ENCODE data around the gene CRMP1.

GRCh38 chr4:5893591-5893990, 705 bp upstream of the CRMP1 start:
- TF ChIP-seq ZNF274 (IDR thresholded peaks at IDR 0.05; ENCODE audit: low read depth, low read length) (no peak), SUZ12 (IDR thresholded peaks at IDR 0.05; ENCODE audit: extremely low read depth, insufficient read depth, insufficient read length) (no peak), YY1 (IDR thresholded peaks at IDR 0.05; ENCODE audit: insufficient read depth, insufficient read length) (no peak)

Data from NT2/D1 (cell line).